Fibroblast of skin of left quadriceps (primary cell): Measurements from ENCODE around the gene SUMF1.
A peak's percentile ranks its signal among the peaks of the same experiment; 100 is the strongest.
"Not testable (repeated sequence)": the region's sequence is repeated elsewhere in the genome, so short reads cannot be mapped to it uniquely, and the experiment has no call there.

Experiments used
- DNase-seq, 2 experiments: peaks; one replicate each; pipeline ENCODE4 v3.0.0-alpha.2; 2013; ENCODE audit warnings: low read depth in 2 of 2

The SUMF1 gene

DNA sequence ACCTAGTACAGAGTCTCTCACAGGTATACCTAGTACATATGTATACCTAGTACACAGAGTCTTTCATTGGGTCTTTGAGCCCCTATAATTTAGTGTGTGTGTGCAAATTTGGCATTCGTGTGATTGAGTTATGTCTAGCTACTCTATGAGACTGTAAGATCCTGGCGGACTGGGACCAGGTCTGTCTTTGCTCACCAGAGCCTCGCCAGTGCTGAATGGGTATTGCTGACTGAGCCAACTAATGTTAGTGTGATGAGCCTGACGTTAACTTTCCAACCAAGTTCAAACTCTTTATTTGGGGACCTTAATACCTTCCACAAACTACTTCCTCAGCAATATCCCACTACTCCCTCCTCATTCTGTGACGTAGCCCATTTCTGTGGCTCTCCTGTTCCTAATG is 128.3 kb downstream of the SUMF1 start:
- DNase-seq: no peak

DNA sequence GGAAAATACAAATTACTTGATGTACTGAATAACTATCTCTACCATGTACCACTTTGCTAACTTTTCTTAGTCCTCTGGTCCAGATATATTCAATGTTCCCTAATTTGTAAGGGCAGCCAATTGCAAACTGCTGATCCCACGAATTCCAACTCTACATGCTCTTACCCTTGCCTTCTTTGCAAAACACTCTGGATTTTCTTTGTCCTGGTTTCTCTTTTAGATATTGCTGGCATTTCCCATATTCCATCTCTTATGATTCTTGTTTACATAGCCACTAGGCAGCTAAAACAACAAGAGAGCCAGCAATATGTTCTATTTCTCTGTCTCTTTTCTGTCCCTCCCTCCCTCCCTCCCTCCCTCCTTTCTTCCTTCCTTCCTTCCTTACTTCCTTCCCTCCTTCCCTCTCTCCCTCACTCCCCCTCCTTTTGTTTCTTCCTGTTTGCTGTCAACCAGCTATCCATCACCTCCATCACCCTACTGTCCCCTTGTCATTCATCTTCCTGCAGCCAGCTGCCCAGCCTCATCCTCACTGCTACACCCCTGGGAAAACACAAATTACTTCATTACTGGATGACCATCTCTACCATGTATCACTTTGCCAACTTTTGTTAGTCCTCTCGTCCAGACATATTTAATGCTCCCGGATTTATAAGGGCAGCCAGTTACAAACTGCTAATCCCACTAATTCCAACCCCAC is 130.1 kb downstream of the SUMF1 start:
- no peak for DNase-seq

DNA sequence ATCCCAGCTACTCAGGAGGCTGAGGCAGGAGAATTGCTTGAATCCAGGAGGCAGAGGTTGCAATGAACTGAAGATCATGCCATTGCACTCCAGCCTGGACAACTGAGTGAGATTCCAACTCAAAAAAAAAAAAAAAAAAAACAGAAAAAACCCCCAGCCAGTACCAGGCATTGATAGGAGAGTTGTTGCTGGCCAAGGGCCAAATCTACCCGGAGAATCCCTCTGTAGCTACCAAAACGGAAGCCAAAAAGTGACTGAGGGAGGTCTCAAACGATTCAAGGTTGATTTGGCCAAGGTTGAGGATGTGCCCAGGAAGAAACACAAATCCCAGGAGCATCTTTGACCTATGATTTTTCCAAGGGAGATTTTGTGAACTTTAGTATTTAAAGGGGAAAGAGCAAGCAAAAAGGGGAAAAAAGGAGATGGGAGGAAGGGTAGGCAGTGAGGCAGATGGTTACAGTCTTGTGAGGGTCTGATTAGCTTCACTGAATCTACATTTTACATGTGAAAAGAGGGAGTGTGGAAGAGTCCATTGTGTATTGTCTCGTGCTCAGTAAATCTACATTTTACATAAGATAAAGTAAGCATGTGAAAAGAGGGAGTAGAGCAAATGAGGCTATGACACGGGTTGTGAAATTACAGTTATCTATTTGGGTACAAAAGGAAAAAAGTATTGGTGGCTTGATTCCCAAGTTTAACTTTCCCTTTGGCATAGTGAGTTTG is 131.1 kb downstream of the SUMF1 start:
- no peak for DNase-seq

DNA sequence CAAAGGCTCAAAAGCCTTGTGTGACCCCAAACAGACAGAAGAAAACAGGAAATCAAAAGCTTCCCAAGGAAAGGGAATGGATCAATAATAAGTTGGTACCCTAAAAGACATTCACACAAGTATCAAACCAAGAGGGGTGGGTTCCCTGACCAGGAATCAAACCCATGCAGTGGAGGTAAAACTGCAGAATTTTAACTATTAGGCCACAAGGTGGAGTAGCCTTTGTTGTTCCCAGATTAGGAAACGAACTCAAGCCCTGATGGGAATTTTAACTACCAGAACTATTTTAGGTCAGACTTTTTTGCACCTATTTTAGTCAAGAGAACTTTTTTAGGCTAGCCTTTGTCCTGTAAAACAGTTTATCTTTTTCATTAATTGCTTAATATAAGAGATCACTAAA is 132.5 kb downstream of the SUMF1 start:
- no peak for DNase-seq

DNA sequence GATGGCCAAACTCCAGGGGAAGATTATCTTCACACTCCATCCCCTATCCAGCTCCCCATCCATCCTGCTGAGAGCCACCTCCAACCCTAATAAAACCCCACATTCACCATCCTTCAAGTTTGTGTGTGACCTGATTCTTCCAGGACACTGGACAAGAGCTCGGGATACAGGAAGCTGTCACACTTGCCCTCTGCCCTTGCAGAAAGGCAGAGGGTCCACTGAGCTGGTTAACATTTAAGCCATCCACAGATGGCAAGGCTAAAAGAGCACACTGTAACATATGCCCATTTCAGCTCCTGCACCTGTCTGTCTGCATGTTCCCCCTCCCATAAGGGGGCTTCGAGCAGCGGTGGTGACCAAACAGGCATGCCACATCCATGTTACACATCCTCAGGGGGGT is 134.1 kb downstream of the SUMF1 start:
- no peak for DNase-seq

DNA sequence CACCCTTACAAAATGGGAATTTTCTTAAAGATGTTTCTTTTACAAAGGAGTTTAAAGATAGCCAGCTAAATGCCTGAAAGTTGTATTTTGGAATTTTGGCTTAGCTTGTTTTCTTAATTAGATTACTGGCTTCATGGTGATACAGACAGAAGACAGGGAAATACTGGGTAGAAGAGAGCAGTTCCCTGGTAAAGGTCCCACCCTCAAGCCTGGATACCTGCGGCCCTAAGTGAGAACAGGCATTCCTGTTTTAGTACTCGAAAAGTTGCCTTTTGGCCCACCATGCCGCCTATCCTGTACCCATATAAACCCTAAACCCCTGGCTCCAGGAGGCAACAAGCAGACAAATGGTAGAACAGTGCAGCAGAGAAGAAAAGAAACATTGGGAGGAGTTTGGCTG is 134.5 kb downstream of the SUMF1 start:
- DNase-seq: no peak

DNA sequence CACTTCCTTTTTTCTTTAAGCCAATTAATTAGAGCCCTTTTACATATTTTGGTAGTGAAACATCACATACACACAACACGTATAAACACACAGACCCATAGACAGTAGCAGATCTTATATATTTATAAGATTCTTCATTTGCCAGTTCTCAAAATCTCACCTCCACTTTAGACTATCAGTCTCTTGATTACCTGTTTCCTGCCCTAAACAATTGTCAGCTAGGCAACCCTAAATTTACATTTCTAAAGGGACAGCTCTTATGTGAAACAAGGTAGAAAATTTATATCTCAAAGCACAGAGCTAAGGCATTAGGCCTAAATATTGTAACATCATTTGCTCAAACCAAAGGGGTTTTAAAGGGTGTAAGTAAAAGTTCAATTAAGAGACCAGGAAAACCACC is 135.0 kb downstream of the SUMF1 start:
- DNase-seq: no peak

DNA sequence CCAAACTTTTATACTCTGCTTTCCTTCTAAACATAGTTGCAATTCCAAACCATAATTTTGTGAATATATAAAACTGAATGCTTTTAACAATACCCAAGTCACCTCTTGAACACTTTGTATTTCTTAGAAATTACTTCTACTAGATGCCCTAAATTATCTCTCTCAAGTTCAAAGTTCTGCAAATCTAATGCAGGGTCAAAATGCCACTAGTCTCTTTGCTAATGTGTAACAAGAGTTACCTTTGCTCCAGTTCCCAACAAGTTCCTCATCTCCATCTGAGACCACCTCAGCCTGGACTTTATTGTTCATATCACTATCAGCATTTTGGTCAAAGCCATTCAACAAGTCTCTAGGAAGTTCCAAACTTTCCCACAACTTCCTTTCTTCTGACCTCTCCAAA is 137.3 kb downstream of the SUMF1 start:
- DNase-seq: not testable (repeated sequence)

DNA sequence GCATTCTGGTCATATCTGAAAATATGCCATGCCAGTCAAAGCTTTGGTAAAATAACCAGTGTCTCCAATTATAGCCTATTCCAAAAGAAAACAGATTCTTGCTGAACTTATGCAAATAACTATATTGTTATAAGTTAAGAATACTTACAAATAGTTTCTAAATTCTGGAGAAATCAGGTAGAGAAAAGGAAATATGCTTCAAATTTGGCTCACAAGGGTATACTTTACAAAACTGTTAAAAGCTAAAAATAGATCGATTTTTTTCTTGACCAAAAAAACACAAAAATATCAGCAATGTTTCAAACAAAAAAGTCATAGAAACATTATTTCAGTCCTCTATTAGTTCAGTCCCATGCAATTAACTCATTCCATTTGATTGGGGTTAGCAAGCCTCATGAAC is 140.2 kb downstream of the SUMF1 start:
- no peak for DNase-seq

DNA sequence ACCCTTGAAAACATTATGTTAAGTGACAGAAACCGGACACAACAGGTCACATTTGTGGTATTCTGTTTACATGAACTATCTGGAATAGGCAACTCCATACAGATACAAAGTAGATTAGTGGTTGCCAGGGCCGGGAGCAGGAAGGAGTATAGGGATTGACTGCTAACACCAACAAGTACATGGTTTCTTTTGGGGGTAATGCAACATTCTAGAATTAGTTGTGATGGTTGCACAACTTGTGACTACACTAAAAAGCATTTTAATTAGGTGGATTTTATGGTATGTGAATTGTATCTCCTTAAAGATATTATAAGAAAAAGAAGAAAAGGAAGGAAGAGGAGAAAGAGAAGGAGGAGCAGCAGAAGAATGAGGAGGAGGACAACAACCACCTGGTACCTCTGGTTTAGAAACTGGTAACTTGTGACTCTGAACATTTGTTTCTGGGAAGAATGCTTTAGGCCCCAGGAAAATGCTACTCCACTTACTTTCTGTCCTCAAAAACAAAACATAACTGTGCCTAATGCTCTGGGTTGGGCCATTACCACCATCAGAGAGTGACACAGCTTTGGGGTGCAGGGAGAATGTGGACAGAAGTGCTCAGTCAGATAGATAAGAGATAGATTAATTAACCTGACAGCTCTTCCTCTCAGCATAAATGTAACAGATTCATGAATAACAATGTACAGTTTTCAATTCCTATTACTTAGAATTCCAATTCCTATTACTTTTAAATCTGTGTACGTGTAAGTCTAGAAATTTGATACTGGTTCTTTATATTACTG is 143.6 kb downstream of the SUMF1 start:
- peak in 1 of 2 experiments; percentile 20 for DNase-seq

DNA sequence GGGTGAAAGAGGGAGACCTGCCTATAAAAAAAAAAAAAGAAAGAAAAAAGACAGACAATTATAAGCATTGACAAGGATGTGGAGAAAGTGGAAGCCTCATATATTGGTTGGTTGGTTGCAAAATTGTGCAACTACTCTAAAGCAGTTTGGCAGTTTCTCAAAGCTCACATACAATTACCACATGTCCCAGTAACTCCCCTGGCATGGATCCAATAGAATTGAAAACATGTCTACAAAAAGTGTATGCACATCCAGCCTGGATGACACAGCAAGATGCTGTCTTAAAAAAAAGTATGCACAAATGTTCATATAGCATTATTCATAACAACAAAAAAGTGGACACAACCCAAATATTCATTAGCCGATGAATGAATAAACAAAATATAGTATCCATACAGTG is 144.4 kb downstream of the SUMF1 start:
- DNase-seq: peak; percentile 89 to 90

DNA sequence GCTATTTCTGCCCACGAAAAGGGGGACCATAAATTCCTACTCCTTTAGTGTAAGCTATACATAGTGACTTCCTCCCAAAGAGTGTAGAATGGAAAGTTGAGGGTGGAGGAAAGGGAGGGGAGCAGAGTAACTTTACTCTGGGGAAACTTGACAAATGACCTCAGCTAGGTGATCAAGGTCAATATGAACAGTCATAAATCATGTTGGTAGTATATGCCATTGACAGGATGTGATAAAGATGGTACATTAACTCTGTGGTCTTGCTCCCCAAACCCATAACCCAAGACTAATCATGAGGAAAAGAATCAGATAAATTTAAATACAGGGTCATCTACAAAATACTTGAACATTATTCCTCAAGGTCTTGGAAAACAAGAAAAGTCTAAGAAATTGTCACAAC is 145.3 kb downstream of the SUMF1 start:
- no peak for DNase-seq

DNA sequence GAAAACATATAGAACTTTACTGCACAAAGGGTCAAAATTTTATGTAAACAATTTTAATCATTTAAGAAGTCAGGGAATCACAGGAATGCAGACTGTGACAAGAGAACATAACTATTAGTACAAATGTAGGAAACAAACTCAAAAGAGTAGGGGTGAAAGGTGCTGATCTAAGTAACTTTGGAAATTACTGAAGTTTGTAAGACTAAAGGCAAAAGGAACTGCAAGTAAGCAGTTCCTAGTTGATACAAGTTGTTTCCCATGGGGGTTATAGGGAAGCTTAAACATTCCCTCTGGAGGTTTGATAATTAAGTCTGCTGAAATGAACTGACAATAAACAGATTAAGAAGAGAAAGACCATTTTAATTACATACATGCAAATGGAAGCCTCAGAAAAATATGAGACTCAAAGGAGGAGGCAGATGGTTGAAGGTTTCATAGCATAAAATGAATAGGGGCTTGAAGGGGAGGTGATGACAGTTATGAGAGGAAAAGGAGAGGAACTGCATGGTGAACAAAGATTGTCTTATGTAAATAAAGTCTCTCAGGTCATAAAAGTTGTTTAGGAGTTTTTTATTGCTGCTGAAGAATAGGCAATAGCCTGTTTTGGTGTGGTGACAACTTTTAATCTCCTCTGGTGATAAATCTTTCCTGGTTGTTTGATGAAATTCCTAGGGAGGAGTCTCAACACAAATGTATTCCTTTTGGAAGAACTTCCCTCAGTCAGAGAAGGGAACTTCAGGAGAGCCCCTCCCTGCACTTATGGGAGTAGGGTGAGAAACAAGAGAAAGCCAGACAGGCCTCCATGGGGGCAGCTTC is 146.8 kb downstream of the SUMF1 start:
- DNase-seq: peak; percentile 38 to 39

DNA sequence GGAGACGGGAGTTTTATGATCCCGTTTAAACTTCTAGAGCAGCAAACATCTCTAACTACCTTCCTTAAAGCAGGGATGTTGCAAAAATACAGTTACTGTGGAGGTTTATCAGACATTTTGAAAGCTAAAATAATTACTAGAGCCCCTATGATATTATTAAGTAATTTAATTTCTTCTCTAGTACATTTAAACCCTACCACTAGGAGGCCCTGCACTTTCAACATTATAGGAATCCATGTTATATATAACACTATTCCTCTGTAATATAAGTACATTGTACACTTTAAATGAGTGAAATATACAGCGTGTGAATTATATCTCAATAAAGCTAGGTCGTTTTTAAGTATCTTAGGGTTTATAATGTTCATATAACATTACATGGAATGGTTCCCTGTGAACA is 152.4 kb downstream of the SUMF1 start:
- no peak for DNase-seq

DNA sequence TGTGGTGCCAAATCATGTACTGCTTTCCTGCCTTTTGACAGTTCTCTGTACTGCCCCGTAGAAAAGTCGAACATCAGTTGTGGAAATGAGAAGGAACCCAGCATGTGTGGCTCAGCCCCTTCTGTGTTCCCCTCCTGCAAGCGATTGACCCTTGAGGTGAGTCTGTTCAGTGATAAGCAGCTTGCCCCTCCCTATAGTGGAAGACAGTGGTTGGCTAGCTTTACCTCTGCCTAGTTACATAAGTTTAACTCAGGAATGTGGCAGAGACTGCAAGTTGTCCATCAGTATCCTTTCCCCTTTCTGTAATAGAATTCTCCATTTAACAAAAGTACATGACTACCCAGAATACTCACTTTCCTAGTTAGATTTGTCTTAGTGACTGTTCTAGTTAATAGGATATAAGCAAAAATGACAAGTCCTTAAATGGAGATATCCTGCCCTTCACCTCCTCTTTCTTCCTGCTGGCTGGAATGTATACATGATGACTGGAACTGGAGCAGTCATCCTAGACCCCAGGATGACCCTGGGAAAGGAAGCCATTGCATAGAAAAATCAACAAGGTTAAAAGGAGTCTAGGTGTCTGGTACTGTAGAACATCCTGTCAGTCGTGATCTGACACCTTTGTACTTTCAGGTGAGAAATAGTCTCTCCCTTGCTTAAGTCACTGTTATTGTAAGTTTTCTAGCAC is 153.3 kb downstream of the SUMF1 start:
- DNase-seq: no peak

DNA sequence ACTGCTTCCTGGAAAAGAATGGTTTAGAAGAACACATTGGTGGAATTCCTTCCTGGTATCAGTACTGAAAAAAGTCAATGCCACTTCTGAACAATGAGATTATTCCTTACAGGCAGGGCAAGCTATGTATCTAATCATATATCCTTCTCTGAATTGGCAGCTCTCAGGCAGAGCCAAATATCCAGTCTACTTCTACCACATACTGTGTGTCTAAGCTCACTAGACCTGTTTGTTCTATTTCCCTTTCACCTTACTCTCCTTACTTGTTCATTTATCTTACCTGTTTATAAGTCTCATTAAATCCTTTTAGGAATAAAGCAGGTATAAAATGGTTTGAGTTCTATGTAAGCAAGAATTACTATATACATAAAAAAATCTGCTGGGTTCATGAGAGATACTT is 155.6 kb downstream of the SUMF1 start:
- DNase-seq: no peak
